Lower leg skin (tissue), 4 donors: Measurements from ENCODE around the gene ZFP3. TPM values are rescaled to one million over a fixed set of nuclear protein-coding genes. Genes with fewer than 3 reads are reported as not detected.

Source experiments
- DNase-seq, 2 donors: peaks; one replicate each; pipeline ENCODE4 v3.0.0-alpha.2; 2019; ENCODE audit warnings: low spot score in 2 of 2
- H3K4me3 ChIP-seq: fragments of 200-600 bp; sonication (generic); 2 replicates; pipeline ENCODE4 v1.5.1; 2017; ENCODE audit warnings: mild to moderate bottlenecking, low read depth; ENCODE audit not compliant: poor library complexity, severe bottlenecking
- POLR2A ChIP-seq, 2 donors: fragments of 450-650 bp; IDR thresholded peaks; one replicate each; pipeline ENCODE4 v1.6.1; 2016 to 2017; ENCODE audit warnings: antibody characterized with exemption in 2 of 2, mild to moderate bottlenecking in 1 of 2, moderate library complexity in 1 of 2
- WGBS, 2 donors: methylation state at CpG; one replicate each; pipeline ENCODE4 v1.1.5; 2018; 5-methylcytosine and 5-hydroxymethylcytosine counted together
- intact Hi-C: fragments of 100-400 bp; cut with DNase I; formaldehyde crosslinking; loops from one replicate; pipeline ENCODE4 v1.15.0; 2023; ENCODE audit warnings: low total_unique reads
- total RNA-seq, 4 donors: library from RNA; depleted of rRNA; stranded (reverse); fragments of >200 nt; gene quantifications; one replicate each; pipeline ENCODE4 v1.1.0, GENCODE V29; 2016
- TF ChIP-seq, protein P1 (sequence below), 3 donors: fragments of 450-650 bp; IDR thresholded peaks; one replicate each; pipeline ENCODE4 v1.5.1; 2016; ENCODE audit warnings: antibody characterized with exemption in 3 of 3, mild to moderate bottlenecking in 3 of 3, moderate library complexity in 2 of 3

Gene ZFP3
- total RNA-seq, 4 donors from 2014 or later = 1.2 to 5.2 (median 3.5) TPM

DNA sequence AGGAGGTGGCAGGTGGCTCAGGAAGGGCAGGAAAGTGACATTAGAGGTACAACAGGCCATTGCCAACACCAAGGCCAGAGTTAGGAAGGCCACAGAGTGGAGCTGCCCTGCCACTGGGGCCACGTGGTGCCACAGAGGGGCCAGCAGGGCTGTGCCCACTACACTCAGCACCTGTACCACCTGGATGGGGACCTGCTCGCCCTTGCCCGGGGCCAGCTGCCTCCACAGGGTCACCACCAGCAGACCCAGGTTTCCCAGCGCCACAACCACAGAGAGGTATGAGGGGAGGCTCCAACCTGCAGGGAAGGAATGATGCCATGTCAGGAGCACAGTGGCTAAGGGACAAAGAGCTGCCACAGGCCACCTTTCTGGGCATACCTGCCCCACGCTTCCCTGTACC is 44.2 kb upstream of the ZFP3 start:
- DNase-seq = no peak
- H3K4me3 ChIP-seq = no peak overlapping the region
- intact Hi-C loops = no loop called here
- WGBS, 2 donors = 78 to 84% methylated on average over 5 of the region's 5 CpGs
- TF ChIP-seq POLR2A (IDR thresholded peaks at IDR 0.05) = no peak
- TF ChIP-seq, protein P1, sequence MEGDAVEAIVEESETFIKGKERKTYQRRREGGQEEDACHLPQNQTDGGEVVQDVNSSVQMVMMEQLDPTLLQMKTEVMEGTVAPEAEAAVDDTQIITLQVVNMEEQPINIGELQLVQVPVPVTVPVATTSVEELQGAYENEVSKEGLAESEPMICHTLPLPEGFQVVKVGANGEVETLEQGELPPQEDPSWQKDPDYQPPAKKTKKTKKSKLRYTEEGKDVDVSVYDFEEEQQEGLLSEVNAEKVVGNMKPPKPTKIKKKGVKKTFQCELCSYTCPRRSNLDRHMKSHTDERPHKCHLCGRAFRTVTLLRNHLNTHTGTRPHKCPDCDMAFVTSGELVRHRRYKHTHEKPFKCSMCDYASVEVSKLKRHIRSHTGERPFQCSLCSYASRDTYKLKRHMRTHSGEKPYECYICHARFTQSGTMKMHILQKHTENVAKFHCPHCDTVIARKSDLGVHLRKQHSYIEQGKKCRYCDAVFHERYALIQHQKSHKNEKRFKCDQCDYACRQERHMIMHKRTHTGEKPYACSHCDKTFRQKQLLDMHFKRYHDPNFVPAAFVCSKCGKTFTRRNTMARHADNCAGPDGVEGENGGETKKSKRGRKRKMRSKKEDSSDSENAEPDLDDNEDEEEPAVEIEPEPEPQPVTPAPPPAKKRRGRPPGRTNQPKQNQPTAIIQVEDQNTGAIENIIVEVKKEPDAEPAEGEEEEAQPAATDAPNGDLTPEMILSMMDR (IDR thresholded peaks at IDR 0.05) = no peak

DNA sequence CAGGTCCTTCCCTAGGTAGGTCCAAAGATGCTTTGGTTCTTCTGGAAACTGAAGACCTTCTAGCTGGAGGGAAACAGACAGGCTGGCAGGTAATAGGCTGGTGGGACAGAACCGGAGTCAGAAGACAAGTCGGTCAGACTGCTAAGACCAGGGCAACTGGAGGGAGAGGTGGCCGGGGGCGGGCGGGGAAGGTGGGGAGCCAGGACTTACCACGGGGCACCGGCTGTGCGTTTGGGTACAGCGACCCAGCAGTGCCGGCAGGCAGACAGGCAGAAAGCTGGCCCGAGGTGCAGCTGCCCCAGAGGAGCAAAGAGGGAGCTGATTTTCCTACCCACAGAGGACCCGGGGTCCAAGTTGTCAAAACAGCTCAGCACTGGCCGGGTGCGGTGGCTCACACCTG is 43.6 kb upstream of the ZFP3 start:
- intact Hi-C loops = no loop called here
- 62 to 72% methylated on average over 14 of the region's 14 CpGs for WGBS, 2 donors
- DNase-seq = no peak
- H3K4me3 ChIP-seq = no peak overlapping the region
- no peak for TF ChIP-seq POLR2A (IDR thresholded peaks at IDR 0.05)
- TF ChIP-seq, protein P1 (IDR thresholded peaks at IDR 0.05) = no peak

DNA sequence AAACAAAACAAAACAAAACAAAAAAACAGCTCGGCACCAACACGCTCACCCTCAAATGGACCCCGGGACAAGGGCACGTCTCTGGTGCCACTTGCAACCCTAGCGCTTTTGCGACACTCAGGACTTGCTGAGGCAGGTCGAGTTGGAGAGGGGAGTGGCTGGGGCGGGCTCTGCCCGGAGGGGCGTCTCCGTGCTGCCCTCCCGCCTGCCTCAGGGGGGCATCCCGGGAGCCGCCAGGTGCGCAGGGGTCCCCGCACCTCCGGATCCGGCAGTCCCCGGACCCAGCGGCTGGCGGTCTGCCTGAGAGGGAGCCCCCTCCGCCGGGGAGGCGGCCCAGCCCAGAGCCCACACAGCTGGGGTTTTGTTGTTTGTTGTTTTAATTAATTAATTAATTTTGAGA is 43.0 kb upstream of the ZFP3 start, which contains the start of gene SLC52A1:
Gene SLC52A1, minus strand, starts transcription at position 112 of the 400 bp plus-strand sequence. CDS start 820 bp downstream, outside the sequence.
- peak within 1 kb of the TSS; percentile 10 for H3K4me3 ChIP-seq
- TF ChIP-seq POLR2A (IDR thresholded peaks at IDR 0.05) = no peak
- TF ChIP-seq, protein P1 (IDR thresholded peaks at IDR 0.05) = no peak
- no peak for DNase-seq
- intact Hi-C loops = no loop called here
- WGBS, 2 donors = 6 to 17% methylated on average over 13 to 22 of the region's 24 CpGs

DNA sequence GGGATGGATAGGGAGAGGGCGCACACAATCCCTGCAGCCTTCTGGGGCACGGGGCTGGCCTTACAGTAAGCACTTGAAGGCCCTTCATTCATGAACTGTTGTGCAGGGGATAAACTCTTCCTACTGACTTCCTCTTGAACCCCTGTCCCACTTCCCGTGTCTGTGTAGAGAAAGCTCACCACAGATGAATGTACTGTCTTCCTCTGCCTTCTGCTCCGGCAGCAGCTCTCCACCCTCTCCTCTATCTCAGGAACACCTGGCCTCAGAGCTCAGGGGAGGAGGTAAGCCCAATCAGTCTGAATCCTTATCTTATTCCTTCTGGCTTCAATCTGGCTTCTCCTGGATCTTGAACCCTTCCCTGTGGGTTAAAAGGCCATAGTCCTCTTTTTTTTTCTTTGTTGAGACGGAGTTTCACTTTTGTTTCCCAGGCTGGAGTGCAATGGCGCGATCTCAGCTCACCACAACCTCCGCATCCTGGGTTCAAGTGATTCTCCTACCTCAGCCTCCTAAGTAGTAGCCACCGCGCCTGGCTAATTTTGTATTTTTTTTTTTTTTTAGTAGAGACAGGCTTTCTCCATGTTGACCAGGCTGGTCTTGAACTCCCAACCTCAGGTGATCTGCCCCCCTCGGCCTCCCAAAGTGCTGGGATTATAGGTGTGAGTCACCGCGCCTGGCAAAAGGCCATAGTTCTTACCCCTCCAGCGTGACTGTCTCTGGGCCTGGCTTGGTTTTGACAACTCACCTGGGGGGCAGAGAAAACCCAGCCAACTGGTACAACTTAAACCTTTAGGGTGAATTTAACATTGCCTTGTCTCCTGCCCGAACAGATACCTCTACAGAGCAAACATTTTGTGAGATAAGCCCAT is 35.9 kb upstream of the ZFP3 start:
- intact Hi-C loops = no loop called here
- no peak for DNase-seq
- WGBS, 2 donors = 76% methylated on average over 15 of the region's 15 CpGs
- no peak overlapping the region for H3K4me3 ChIP-seq
- TF ChIP-seq, protein P1 (IDR thresholded peaks at IDR 0.05) = no peak
- no peak for TF ChIP-seq POLR2A (IDR thresholded peaks at IDR 0.05)

DNA sequence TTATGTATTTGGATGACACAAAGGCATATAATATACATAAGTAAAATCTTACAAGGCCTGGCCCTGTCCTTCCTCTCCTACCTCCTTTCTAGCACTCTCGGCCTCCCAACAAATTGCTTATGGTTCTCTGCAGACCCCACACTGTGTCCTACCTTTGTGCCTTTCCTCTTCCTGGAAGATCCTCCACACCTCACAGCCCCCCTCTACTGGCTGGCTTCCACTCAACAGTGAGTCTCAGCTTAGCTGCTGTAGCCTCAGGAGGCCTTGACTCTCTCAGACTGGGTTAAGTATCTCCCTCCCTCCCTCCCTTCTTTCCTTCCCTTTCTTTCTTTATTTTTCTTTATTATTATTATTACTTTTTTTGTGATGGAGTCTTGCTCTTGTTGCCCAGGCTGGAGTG is 34.7 kb upstream of the ZFP3 start:
- no peak overlapping the region for H3K4me3 ChIP-seq
- intact Hi-C loops = no loop called here
- 100% methylated on average over 1 of the region's 1 CpG for WGBS, 2 donors
- TF ChIP-seq, protein P1 (IDR thresholded peaks at IDR 0.05) = no peak
- TF ChIP-seq POLR2A (IDR thresholded peaks at IDR 0.05) = no peak
- no peak for DNase-seq
